ENCODE data around the gene LRRC1. TPM values are rescaled to one million over a fixed set of nuclear protein-coding genes. Genes with fewer than 3 reads are reported as not detected.
A peak's percentile ranks its signal among the peaks of the same experiment; 100 is the strongest.

Gene LRRC1
- total RNA-seq, 4 donors from 2014 or later: 71.0 to 151 (median 91.6) TPM

DNA sequence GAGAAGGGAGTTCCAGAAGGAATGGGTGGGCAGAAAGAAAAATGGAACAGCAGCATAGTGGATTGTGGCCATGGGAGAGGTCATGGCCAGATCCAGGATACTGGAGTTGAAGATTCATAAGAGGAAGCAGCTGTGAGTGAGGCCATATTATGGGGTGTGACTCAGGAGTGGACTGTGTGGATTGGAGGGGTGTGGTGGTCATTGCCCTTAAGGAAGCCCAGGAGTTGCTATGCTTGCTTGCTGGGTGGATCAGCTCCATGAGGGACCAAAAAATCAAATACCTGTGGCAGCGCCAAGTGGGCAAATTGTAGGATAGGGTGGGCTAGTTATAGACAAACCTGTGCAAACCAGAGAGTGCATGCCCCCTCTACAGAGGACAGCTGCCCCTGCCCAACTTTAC, 18.3 kb downstream of the LRRC1 start:
- DNase-seq: peak; percentile 70
- H3K27me3 ChIP-seq: no peaks in the 10 kb centered on the region
- intact Hi-C loops (cut with DNase I; ENCODE audit: low total_unique reads): no loop called here
- H3K4me3 ChIP-seq: no peak overlapping the region
- no peaks in the 10 kb centered on the region for H3K9me3 ChIP-seq
- in situ Hi-C loops (cut with MboI; ENCODE audit: low pct_ligation_motif_present in 1 of 4, low pct_unique_long_range_greater_than_20kb in 1 of 4, low sequenced_read_pairs in 3 of 4): no loop called here
- TF ChIP-seq POLR2AphosphoS5 (IDR thresholded peaks at IDR 0.05) (peak in 1 of 3 donors; percentile 26), EP300 (IDR thresholded peaks at IDR 0.05; ENCODE audit: low read depth) (no peak)
- peaks cover 19 to 55% (median 31%) of the 10 kb centered on the region in 4 donors for H3K4me1 ChIP-seq
- no peaks in the 10 kb centered on the region for H3K36me3 ChIP-seq
- WGBS, 2 donors (ENCODE audit: low coverage in 1 of 2): 81% methylated on average over 1 of the region's 1 CpG; no CpG with 5 or more reads in 1 of the 2 donors
- peak overlapping the region; percentile 66 to 81 (median 70) for H3K27ac ChIP-seq

DNA sequence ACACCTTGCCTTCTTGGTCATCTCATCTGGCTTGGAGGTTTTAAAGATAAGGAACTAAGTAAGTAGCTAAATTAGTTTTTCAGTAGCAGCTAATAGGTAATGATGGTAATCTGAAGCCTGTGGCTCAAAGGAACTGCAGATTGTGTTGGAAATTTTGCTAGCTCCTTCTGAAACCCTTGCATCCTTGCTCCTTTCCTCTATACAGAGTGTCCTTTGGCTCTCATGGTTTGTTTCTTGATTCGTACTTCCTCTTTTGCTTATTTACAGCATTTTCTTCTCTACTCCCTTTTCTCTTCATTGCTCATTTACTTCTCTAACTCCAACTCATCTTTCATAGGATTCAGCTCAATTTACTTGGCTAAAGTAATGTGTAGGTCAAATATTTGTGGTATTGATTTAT, 19.0 kb downstream of the LRRC1 start:
- Histone ChIP-seq H3K4me1 (peaks cover 19 to 61% (median 31%) of the 10 kb centered on the region in 4 donors), H3K4me3 (no peak overlapping the region), H3K36me3 (no peaks in the 10 kb centered on the region), H3K27me3 (no peaks in the 10 kb centered on the region), H3K9me3 (no peaks in the 10 kb centered on the region), H3K27ac (peak overlapping the region; percentile 66 to 81 (median 70))
- in situ Hi-C loops (cut with MboI; ENCODE audit: low pct_ligation_motif_present in 1 of 4, low pct_unique_long_range_greater_than_20kb in 1 of 4, low sequenced_read_pairs in 3 of 4): no loop called here
- intact Hi-C loops (cut with DNase I; ENCODE audit: low total_unique reads): no loop called here
- TF ChIP-seq EP300 (IDR thresholded peaks at IDR 0.05; ENCODE audit: low read depth) (no peak), POLR2A (IDR thresholded peaks at IDR 0.05) (no peak), CTCF (IDR thresholded peaks at IDR 0.05) (no peak), POLR2AphosphoS5 (IDR thresholded peaks at IDR 0.05) (no peak)
- WGBS, 2 donors (ENCODE audit: low coverage in 1 of 2): 46 to 100% methylated on average over 1 of the region's 1 CpG
- DNase-seq: no peak

DNA sequence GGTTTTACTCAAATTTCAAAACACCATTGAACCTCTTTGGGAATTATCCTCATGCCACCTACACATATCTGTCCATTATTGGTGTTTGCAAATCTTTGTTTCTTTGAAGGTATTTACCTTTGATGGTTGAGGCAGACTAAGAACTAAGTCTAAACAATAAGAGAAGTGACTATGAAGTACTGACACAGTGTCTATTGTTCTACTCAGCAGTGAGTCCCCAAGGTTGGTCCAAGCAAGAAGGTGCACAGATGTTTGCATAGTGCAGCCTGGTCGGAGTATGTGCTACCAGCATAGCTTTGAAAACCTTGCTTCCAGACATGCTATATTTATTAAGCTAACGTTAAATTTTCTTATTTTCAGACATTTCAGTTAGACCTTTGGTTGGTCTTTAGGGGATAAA, 19.5 kb downstream of the LRRC1 start:
- no peaks in the 10 kb centered on the region for H3K36me3 ChIP-seq
- DNase-seq: no peak
- H3K4me3 ChIP-seq: no peak overlapping the region
- in situ Hi-C loops (cut with MboI; ENCODE audit: low pct_ligation_motif_present in 1 of 4, low pct_unique_long_range_greater_than_20kb in 1 of 4, low sequenced_read_pairs in 3 of 4) (no loop called here), intact Hi-C loops (cut with DNase I; ENCODE audit: low total_unique reads) (no loop called here)
- 82 to 100% methylated on average over 1 to 2 of the region's 2 CpGs for WGBS, 2 donors (ENCODE audit: low coverage in 1 of 2)
- no peaks in the 10 kb centered on the region for H3K27me3 ChIP-seq
- H3K4me1 ChIP-seq: peaks cover 19 to 63% (median 31%) of the 10 kb centered on the region in 4 donors
- H3K27ac ChIP-seq: peak overlapping the region in 3 of 4 donors; percentile 60 to 81 (median 69)
- no peak for TF ChIP-seq CTCF (IDR thresholded peaks at IDR 0.05)
- TF ChIP-seq POLR2AphosphoS5 (IDR thresholded peaks at IDR 0.05): no peak
- no peak for TF ChIP-seq POLR2A (IDR thresholded peaks at IDR 0.05)
- TF ChIP-seq EP300 (IDR thresholded peaks at IDR 0.05; ENCODE audit: low read depth): no peak
- H3K9me3 ChIP-seq: no peaks in the 10 kb centered on the region

DNA sequence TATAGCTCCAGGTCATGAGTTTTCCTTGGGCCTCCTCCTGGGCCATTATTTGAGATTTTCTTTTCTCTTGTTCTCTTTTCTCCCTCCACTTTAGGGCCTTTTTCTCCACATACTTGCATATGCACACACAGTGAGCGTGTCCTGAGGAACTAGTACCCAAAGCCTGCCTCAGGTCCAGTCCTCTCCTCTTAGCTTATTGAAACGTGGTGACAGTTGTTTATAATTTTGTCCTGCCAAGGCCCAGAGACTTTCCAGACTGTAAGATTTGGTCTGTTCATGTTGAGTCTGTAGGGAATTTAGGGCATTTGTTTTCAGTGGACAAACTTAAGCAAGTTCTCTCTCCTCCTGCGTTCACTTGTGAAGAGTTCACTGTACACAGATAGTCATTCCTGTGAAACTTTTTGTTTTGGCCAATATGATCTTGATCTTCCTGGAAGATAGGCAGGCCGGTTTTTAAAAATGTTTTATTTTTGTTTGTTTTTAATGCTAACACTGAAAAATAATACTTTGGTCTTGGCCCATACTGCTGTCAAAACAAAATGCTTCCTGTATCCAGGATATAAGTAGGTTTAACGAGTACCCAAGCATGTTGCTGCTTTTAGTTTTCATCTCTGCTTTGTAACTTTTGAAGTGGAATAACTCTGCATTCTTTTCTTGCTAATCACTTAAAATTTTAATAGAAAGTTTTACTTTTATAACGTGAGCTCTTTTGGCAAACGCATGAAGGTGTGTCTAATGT, 20.7 kb downstream of the LRRC1 start:
- no peaks in the 10 kb centered on the region for H3K27me3 ChIP-seq
- in situ Hi-C loops (cut with MboI; ENCODE audit: low pct_ligation_motif_present in 1 of 4, low pct_unique_long_range_greater_than_20kb in 1 of 4, low sequenced_read_pairs in 3 of 4): no loop called here
- intact Hi-C loops (cut with DNase I; ENCODE audit: low total_unique reads): no loop called here
- H3K9me3 ChIP-seq: no peaks in the 10 kb centered on the region
- 45 to 57% methylated on average over 7 of the region's 7 CpGs for WGBS, 2 donors (ENCODE audit: low coverage in 1 of 2)
- H3K27ac ChIP-seq: peak overlapping the region; percentile 24 to 61 (median 43)
- H3K36me3 ChIP-seq: no peaks in the 10 kb centered on the region
- TF ChIP-seq EP300 (IDR thresholded peaks at IDR 0.05; ENCODE audit: low read depth) (no peak), POLR2AphosphoS5 (IDR thresholded peaks at IDR 0.05) (no peak), POLR2A (IDR thresholded peaks at IDR 0.05) (no peak), CTCF (IDR thresholded peaks at IDR 0.05) (no peak)
- peaks cover 19 to 60% (median 29%) of the 10 kb centered on the region in 4 donors for H3K4me1 ChIP-seq
- DNase-seq: no peak
- H3K4me3 ChIP-seq: no peak overlapping the region
